ENCODE data around the gene ACTN2.
A peak's percentile ranks its signal among the peaks of the same experiment; 100 is the strongest.

The ACTN2 gene

DNA sequence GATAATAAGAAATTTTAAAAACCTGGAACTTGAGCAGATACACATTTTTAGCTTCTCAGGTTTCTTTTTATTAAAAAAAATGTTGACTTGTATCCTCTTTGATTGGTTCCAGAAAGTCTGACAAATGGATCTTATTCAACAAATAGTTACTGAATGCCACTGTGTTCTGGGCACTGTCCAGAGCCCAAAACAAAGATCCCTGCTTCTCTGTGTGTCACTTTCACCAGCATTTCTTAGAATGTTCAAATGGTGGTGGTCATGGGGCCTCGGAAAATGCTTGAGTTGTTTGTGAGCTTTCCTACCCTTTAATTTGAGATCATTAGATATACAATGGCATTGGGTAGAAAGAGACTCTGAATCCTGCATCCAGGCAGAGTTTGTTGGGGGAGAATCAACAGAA lies 19.9 kb downstream of the ACTN2 start:
- TF ChIP-seq, protein P1, sequence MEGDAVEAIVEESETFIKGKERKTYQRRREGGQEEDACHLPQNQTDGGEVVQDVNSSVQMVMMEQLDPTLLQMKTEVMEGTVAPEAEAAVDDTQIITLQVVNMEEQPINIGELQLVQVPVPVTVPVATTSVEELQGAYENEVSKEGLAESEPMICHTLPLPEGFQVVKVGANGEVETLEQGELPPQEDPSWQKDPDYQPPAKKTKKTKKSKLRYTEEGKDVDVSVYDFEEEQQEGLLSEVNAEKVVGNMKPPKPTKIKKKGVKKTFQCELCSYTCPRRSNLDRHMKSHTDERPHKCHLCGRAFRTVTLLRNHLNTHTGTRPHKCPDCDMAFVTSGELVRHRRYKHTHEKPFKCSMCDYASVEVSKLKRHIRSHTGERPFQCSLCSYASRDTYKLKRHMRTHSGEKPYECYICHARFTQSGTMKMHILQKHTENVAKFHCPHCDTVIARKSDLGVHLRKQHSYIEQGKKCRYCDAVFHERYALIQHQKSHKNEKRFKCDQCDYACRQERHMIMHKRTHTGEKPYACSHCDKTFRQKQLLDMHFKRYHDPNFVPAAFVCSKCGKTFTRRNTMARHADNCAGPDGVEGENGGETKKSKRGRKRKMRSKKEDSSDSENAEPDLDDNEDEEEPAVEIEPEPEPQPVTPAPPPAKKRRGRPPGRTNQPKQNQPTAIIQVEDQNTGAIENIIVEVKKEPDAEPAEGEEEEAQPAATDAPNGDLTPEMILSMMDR (IDR thresholded peaks at IDR 0.05; ENCODE audit: insufficient read depth, missing control alignments) = no peak
- no peak for FAIRE-seq
- no peak for DNase-seq (ENCODE audit: insufficient read length, low spot score)

DNA sequence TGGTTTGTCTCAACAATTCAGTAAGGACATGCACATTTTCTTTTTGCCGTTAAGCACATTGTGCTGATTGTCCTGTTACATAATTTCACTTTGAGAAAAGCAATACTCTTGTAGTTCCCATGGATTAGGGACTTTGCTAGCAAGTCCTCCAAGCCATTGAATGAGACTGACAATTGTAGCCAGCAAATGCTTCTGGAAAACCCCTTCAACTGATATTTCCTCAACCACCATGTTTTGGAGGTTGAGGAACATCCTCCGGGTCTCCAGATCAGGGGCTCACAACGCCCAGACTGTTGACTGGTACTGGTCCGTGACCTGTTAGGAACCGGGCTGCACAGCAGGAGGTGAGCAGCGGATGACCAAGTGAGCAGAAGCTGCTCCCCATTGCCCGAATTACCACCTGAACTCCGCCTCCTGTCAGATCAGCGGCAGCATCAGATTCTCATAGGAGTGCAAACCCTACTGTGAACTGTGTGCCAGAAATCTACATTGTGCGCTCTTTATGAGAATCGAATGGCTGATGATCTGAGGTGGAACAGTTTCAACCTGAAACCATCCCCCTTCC lies 24.1 kb downstream of the ACTN2 start:
- no peak for DNase-seq (ENCODE audit: insufficient read length, low spot score)
- no peak for FAIRE-seq
- TF ChIP-seq, protein P1 (IDR thresholded peaks at IDR 0.05; ENCODE audit: insufficient read depth, missing control alignments) = no peak

DNA sequence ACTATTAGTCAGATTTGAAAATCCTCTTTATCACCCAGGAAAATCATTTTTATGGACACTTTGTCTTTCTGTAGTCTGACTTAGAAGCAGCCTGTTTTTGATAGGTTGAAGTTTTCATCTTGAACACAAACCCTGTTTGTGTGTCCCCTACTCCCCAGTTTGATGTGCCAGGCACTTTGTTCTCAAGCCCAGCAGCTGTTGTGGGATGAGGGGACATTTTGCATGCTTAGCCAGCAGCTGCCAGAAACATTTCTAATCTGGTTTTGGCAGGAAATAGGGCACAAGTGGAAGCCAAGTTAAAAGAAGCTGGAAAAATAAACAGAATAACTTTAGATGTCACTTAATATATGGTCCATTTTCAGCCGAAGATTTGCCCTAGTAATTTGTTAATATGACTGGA lies 29.9 kb downstream of the ACTN2 start:
- DNase-seq (ENCODE audit: insufficient read length, low spot score) = no peak
- FAIRE-seq = no peak
- TF ChIP-seq, protein P1 (IDR thresholded peaks at IDR 0.05; ENCODE audit: insufficient read depth, missing control alignments) = no peak

- DNase-seq (ENCODE audit: insufficient read length, low spot score) = no peak
Measured at GRCh38 chr1:236717811-236718210, 31.5 kb downstream of the ACTN2 start.

GRCh38 chr1:236718328-236718727 lies 32.0 kb downstream of the ACTN2 start:
- DNase-seq (ENCODE audit: insufficient read length, low spot score) = no peak
- TF ChIP-seq, protein P1 (IDR thresholded peaks at IDR 0.05; ENCODE audit: insufficient read depth, missing control alignments) = no peak
- FAIRE-seq = no peak

More at GRCh38 chr1:236717811-236718210, 31.5 kb downstream of the ACTN2 start:
- FAIRE-seq = peak; percentile 64
- TF ChIP-seq, protein P1 (IDR thresholded peaks at IDR 0.05; ENCODE audit: insufficient read depth, missing control alignments) = no peak

- no peak for DNase-seq (ENCODE audit: insufficient read length, low spot score)
- TF ChIP-seq, protein P1 (IDR thresholded peaks at IDR 0.05; ENCODE audit: insufficient read depth, missing control alignments) = no peak
- no peak for FAIRE-seq
Measured at GRCh38 chr1:236720206-236720605, 33.9 kb downstream of the ACTN2 start.

DNA sequence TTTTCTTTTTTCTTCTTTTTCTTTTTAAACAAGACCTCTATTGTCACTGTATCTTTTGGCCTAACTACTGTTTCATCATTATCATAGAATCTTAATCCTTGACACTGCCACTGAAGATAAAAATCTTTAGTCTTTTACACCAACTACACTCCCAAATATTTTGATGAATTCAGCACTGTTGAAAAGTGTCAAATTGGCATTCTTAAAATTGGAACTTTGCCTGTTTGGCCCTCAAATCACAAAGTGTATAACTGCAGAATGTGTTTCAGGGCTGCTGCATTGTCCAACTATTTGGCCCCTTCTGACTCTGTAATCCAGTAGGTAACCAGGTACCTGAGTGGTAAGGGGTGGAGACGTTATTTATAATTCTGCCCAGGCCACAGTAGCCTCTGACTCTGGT lies 34.3 kb downstream of the ACTN2 start:
- TF ChIP-seq, protein P1 (IDR thresholded peaks at IDR 0.05; ENCODE audit: insufficient read depth, missing control alignments) = no peak
- no peak for DNase-seq (ENCODE audit: insufficient read length, low spot score)
- no peak for FAIRE-seq

All from D721Med (cell line).